Vagina (tissue), 2 donors: ENCODE results near the gene COL27A1. TPM values are rescaled to one million over a fixed set of nuclear protein-coding genes. Genes with fewer than 3 reads are reported as not detected.
A peak's percentile ranks its signal among the peaks of the same experiment; 100 is the strongest.

ENCODE experiments used
- DNase-seq, 2 donors: peaks; one replicate each; pipeline ENCODE4 v3.0.0-alpha.2; 2017; ENCODE audit errors: extremely low spot score in 2 of 2
- H3K27ac ChIP-seq: fragments of 200-600 bp; sonication (generic); one replicate; pipeline ENCODE4 v1.5.1; 2019
- H3K27me3 ChIP-seq: fragments of 200-600 bp; sonication (generic); one replicate; pipeline ENCODE4 v1.5.1; 2019
- H3K36me3 ChIP-seq, 2 donors: fragments of 200-600 bp; sonication (generic); one replicate each; pipeline ENCODE4 v1.5.1; 2017 to 2019
- H3K4me1 ChIP-seq: fragments of 200-600 bp; sonication (generic); one replicate; pipeline ENCODE4 v1.5.1; 2019
- H3K4me3 ChIP-seq, 2 donors: fragments of 200-600 bp; sonication (generic); 1 replicate in 1 of 2; 2 replicates in 1 of 2; pipeline ENCODE4 v1.5.1; 2016 to 2019
- H3K9me3 ChIP-seq: fragments of 200-600 bp; sonication (generic); one replicate; pipeline ENCODE4 v1.5.1; 2019
- POLR2A ChIP-seq, 2 donors: fragments of 450-650 bp; IDR thresholded peaks; one replicate each; pipeline ENCODE4 v1.6.1; 2017; ENCODE audit warnings: antibody characterized with exemption in 2 of 2, mild to moderate bottlenecking in 2 of 2, moderate library complexity in 2 of 2
- POLR2AphosphoS5 ChIP-seq, 2 donors: sonication (generic); formaldehyde crosslinking; IDR thresholded peaks; one replicate each; pipeline ENCODE4 v1.9.0; 2017; ENCODE audit warnings: antibody characterized with exemption in 2 of 2, mild to moderate bottlenecking in 2 of 2, low read depth in 1 of 2; ENCODE audit not compliant: insufficient read depth in 1 of 2
- intact Hi-C: fragments of 100-400 bp; cut with DNase I; formaldehyde crosslinking; loops from one replicate; pipeline ENCODE4 v1.15.1; 2023
- total RNA-seq: library from RNA; depleted of rRNA; stranded (reverse); fragments of >200 nt; gene quantifications from one replicate; pipeline ENCODE4 v1.2.3, GENCODE V29; 2016
- TF ChIP-seq, protein P1 (sequence below), 3 experiments: fragments of 450-650 bp in 2 of 3; fragments of 200-600 bp in 1 of 3; sonication (generic) in 1 of 3; IDR thresholded peaks; one replicate each; pipeline ENCODE4 v1.5.1; 2017 to 2019; ENCODE audit warnings: antibody characterized with exemption in 3 of 3, mild to moderate bottlenecking in 2 of 3, moderate library complexity in 2 of 3

Gene COL27A1
- total RNA-seq, 1 donor from 2014 or later: 17.2 TPM

DNA sequence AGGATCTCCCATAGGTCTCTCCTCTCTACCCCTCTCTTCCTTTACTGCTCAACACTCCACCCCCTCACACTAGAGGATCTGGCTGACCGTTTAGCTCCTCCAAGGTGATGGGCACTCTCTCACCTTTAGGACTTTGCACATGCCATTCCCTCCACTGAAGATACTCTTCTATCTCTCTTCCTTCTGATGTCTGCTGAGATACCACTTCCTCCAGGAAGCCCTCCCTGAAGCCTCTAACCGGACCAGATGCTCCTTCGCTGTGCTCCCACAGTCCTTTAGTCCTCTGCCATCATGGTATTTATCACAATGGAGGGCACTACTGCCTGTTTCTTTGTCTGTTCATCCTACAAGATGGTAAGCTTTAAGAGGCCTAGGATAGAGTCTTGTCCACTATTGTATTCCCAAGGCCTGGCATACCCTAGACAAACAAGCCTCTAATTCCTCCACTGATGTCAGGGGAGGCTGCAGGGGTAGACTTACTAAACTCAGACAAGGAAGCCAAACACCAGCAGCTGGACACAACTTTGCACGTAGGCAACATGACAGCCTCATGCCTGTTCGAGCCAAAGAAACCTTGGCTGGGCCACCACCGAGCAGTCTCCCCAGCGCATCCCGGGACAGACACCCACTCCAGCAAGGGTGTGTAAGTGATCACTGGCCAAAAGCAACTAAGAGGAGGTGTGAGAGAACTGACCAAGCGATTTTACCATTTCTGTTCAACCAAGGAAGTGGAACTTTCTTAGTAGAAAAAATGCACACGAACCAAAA lies 194.6 kb downstream of the COL27A1 start:
- TF ChIP-seq POLR2A (IDR thresholded peaks at IDR 0.05): no peak
- TF ChIP-seq, protein P1, sequence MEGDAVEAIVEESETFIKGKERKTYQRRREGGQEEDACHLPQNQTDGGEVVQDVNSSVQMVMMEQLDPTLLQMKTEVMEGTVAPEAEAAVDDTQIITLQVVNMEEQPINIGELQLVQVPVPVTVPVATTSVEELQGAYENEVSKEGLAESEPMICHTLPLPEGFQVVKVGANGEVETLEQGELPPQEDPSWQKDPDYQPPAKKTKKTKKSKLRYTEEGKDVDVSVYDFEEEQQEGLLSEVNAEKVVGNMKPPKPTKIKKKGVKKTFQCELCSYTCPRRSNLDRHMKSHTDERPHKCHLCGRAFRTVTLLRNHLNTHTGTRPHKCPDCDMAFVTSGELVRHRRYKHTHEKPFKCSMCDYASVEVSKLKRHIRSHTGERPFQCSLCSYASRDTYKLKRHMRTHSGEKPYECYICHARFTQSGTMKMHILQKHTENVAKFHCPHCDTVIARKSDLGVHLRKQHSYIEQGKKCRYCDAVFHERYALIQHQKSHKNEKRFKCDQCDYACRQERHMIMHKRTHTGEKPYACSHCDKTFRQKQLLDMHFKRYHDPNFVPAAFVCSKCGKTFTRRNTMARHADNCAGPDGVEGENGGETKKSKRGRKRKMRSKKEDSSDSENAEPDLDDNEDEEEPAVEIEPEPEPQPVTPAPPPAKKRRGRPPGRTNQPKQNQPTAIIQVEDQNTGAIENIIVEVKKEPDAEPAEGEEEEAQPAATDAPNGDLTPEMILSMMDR (IDR thresholded peaks at IDR 0.05): no peak
- no peak for TF ChIP-seq POLR2AphosphoS5 (IDR thresholded peaks at IDR 0.05; ENCODE audit: insufficient read depth in 1 of 2, low read depth in 1 of 2)
- no peak overlapping the region for H3K4me3 ChIP-seq
- H3K27me3 ChIP-seq: no peaks in the 10 kb centered on the region
- H3K4me1 ChIP-seq: peaks cover 24% of the 10 kb centered on the region
- intact Hi-C loops: loop anchor here (10.0 kb wide), 1 partner anchor 45 kb away; no protein-coding TSS in a partner anchor
- H3K9me3 ChIP-seq: no peaks in the 10 kb centered on the region
- H3K36me3 ChIP-seq: peaks cover 0 to 74% of the 10 kb centered on the region in 2 donors
- H3K27ac ChIP-seq: peak overlapping the region; percentile 67
- no peak for DNase-seq

DNA sequence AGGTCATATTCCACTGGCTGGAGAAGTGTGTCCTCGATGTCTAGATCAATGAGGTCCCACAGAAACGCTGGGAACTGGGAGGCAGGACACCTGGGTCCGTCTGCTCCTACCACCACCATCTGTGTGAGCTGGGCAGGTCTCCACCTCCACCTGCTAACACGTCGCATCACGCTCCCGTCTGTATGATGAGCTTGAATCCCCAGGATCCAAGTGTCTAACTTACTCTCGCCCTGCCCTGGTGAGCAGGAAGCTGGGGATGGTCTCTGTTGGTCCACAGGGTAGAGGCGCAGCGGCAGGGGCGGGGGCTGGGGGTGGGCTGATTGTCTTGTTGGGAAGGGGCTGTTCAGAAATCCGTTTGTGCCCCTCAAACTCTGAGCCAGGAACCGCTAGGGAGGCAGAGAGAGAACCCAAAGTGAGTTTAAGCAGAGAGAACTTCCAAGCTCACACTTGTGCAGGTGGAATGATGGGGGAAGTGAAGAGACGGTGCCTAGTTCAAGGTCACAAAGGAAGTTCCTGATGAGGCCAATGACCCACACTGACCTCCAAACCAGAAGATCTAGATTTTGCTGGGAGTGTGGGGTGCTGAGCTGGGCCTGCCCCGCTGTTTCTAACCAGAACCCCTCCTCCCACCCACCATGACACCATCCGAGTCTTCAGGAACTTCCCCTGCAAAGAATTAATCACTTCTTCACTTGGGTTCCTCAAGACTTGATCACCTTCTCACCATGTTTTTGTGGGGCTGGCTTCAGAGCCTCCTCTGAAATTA lies 195.5 kb downstream of the COL27A1 start:
- Histone ChIP-seq H3K9me3 (no peaks in the 10 kb centered on the region), H3K4me3 (no peak overlapping the region), H3K27ac (peak overlapping the region; percentile 67), H3K4me1 (peaks cover 24% of the 10 kb centered on the region), H3K27me3 (no peaks in the 10 kb centered on the region), H3K36me3 (peaks cover 3 to 74% of the 10 kb centered on the region in 2 donors)
- intact Hi-C loops: no loop called here
- no peak for TF ChIP-seq POLR2AphosphoS5 (IDR thresholded peaks at IDR 0.05; ENCODE audit: insufficient read depth in 1 of 2, low read depth in 1 of 2)
- TF ChIP-seq, protein P1 (IDR thresholded peaks at IDR 0.05): no peak
- TF ChIP-seq POLR2A (IDR thresholded peaks at IDR 0.05): no peak
- DNase-seq: no peak

- H3K27ac ChIP-seq: no peak overlapping the region
- H3K27me3 ChIP-seq: no peaks in the 10 kb centered on the region
- TF ChIP-seq, protein P1 (IDR thresholded peaks at IDR 0.05): no peak
- peak in 1 of 2 donors; percentile 12 for TF ChIP-seq POLR2AphosphoS5 (IDR thresholded peaks at IDR 0.05; ENCODE audit: insufficient read depth in 1 of 2, low read depth in 1 of 2)
- H3K4me3 ChIP-seq: no peak overlapping the region
- H3K36me3 ChIP-seq: peaks cover 4 to 73% of the 10 kb centered on the region in 2 donors
- DNase-seq: no peak
- intact Hi-C loops: no loop called here
- peaks cover 24% of the 10 kb centered on the region for H3K4me1 ChIP-seq
- no peaks in the 10 kb centered on the region for H3K9me3 ChIP-seq
Observed at GRCh38 chr9:114351932-114352331, 196.6 kb downstream of the COL27A1 start.

DNA sequence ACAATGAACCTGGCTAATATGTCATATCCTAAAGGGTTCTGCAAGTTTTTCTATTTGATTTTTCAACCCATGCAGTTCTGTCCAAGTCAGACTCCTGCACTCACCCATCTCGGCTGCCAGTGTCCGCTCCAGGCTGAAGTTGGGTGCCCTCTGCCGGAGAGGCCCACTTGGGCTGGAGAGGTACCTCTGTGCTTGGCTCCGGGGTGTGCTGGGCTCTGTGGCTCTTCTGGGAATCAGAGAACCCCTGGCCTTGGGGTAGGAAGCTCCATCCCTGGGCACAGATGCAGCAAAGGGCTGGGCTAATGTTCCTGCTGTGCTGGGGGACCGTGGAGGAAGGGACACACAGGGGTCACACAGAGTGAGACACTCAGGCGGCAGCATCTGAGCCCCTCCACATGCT lies 200.5 kb downstream of the COL27A1 start:
- intact Hi-C loops: no loop called here
- TF ChIP-seq POLR2AphosphoS5 (IDR thresholded peaks at IDR 0.05; ENCODE audit: insufficient read depth in 1 of 2, low read depth in 1 of 2): no peak
- TF ChIP-seq, protein P1 (IDR thresholded peaks at IDR 0.05): no peak
- H3K4me1 ChIP-seq: no peaks in the 10 kb centered on the region
- H3K9me3 ChIP-seq: no peaks in the 10 kb centered on the region
- no peak overlapping the region for H3K4me3 ChIP-seq
- H3K36me3 ChIP-seq: peaks cover 4 to 85% of the 10 kb centered on the region in 2 donors
- no peaks in the 10 kb centered on the region for H3K27me3 ChIP-seq
- no peak for DNase-seq
- no peak overlapping the region for H3K27ac ChIP-seq
